Measurements from ENCODE around the gene PIK3R1.
"Not testable (repeated sequence)": the region's sequence is repeated elsewhere in the genome, so short reads cannot be mapped to it uniquely, and the experiment has no call there.

Gene PIK3R1

DNA sequence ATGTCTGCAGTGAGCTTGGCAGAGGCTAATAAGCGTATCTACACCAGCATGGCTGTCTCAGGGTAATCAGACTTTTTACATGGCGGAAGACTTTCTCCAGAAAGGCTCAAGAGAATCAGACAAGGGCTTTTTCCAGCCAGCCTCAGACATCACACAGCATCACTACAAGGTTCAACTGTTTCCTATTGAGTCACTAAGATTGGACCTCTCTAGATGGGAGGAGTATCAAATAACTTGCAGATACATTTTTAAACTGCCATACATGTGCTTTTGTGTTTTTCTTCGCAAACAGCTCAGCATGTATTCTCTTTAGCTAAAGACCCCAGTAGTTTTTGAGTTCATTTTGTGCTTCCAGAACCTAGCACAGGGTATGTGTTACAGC, 22.9 kb upstream of the PIK3R1 start:
- DNase-seq (ENCODE audit: low read depth, low spot score): no peak
- Histone ChIP-seq H3K4me3 (ENCODE audit: low read length) (no peak overlapping the region), H3K27ac (ENCODE audit: low read length) (no peak overlapping the region), H3K27me3 (ENCODE audit: control insufficient read depth, insufficient read depth, low read length) (no peaks in the 10 kb centered on the region), H3K36me3 (ENCODE audit: control insufficient read depth, insufficient read depth, low read length) (no peaks in the 10 kb centered on the region), H3K4me1 (ENCODE audit: control insufficient read depth, insufficient read depth, low read length) (peaks cover 3% of the 10 kb centered on the region; the same call in 1 of the 2 replicates), H3K9me3 (ENCODE audit: control insufficient read depth, insufficient read depth, low read length) (no peaks in the 10 kb centered on the region)
- WGBS (ENCODE audit: insufficient coverage, insufficient read length): no CpG with 5 or more reads among the region's 3 CpGs

GRCh38 chr5:68193481-68194036, 22.0 kb upstream of the PIK3R1 start:
- H3K4me1 ChIP-seq (ENCODE audit: control insufficient read depth, insufficient read depth, low read length): peaks cover 3% of the 10 kb centered on the region; the same call in 1 of the 2 replicates
- no peak overlapping the region for H3K27ac ChIP-seq (ENCODE audit: low read length)
- no peak overlapping the region for H3K4me3 ChIP-seq (ENCODE audit: low read length)
- no peaks in the 10 kb centered on the region for H3K27me3 ChIP-seq (ENCODE audit: control insufficient read depth, insufficient read depth, low read length)
- DNase-seq (ENCODE audit: low read depth, low spot score): peak; percentile 77
- WGBS (ENCODE audit: insufficient coverage, insufficient read length): no CpG with 5 or more reads among the region's 3 CpGs
- no peaks in the 10 kb centered on the region for H3K36me3 ChIP-seq (ENCODE audit: control insufficient read depth, insufficient read depth, low read length)
- H3K9me3 ChIP-seq (ENCODE audit: control insufficient read depth, insufficient read depth, low read length): no peaks in the 10 kb centered on the region

DNA sequence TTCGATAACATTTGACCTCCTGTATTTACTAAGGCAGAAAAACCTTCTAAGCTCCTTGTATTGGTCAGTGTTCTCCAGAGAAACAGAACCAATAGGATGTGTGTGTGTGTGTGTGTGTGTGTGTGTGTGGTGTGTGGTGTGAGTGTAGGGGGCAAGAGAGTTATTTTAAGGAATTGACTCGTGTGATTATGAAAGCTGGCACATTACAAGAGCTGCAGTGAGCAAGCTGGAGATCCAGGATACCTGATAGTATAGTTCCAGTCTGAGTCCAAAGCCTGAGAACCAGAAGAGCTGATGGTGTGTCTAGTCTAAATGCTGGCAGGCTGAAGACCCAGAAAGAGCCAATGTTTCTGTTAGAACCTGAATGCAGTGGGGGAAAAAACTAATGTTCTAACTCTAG, 21.2 kb upstream of the PIK3R1 start:
- Histone ChIP-seq H3K27me3 (ENCODE audit: control insufficient read depth, insufficient read depth, low read length) (no peaks in the 10 kb centered on the region), H3K9me3 (ENCODE audit: control insufficient read depth, insufficient read depth, low read length) (no peaks in the 10 kb centered on the region), H3K4me1 (ENCODE audit: control insufficient read depth, insufficient read depth, low read length) (peaks cover 3% of the 10 kb centered on the region; the same call in 1 of the 2 replicates), H3K4me3 (ENCODE audit: low read length) (no peak overlapping the region), H3K27ac (ENCODE audit: low read length) (no peak overlapping the region), H3K36me3 (ENCODE audit: control insufficient read depth, insufficient read depth, low read length) (no peaks in the 10 kb centered on the region)
- DNase-seq (ENCODE audit: low read depth, low spot score): no peak
- no CpG with 5 or more reads among the region's 2 CpGs for WGBS (ENCODE audit: insufficient coverage, insufficient read length)

DNA sequence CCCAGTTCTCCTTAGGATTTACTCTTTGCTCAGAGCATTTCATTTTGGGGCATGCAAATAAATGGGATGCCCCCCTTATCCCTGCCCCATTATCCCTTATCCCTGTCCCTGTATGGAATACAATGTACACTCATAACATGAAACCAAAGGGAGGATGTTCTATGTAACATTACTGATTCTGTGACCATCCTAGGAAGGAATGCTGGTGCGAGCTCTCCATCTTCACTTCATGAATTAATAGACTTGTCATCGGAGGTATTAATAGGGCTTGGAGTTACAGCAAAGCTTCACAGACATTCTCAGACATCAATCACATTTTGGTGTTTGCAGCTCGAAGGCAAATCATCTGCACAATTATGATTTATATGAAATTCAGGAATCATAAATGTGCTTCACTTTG, 20.4 kb upstream of the PIK3R1 start:
- Histone ChIP-seq H3K9me3 (ENCODE audit: control insufficient read depth, insufficient read depth, low read length) (no peaks in the 10 kb centered on the region), H3K27me3 (ENCODE audit: control insufficient read depth, insufficient read depth, low read length) (no peaks in the 10 kb centered on the region), H3K27ac (ENCODE audit: low read length) (no peak overlapping the region), H3K4me3 (ENCODE audit: low read length) (no peak overlapping the region), H3K4me1 (ENCODE audit: control insufficient read depth, insufficient read depth, low read length) (peaks cover 3% of the 10 kb centered on the region; the same call in 1 of the 2 replicates), H3K36me3 (ENCODE audit: control insufficient read depth, insufficient read depth, low read length) (no peaks in the 10 kb centered on the region)
- no CpG with 5 or more reads among the region's 3 CpGs for WGBS (ENCODE audit: insufficient coverage, insufficient read length)
- no peak for DNase-seq (ENCODE audit: low read depth, low spot score)

GRCh38 chr5:68196876-68197275, 18.7 kb upstream of the PIK3R1 start:
- no peak for DNase-seq (ENCODE audit: low read depth, low spot score)
- Histone ChIP-seq H3K27ac (ENCODE audit: low read length) (no peak overlapping the region), H3K9me3 (ENCODE audit: control insufficient read depth, insufficient read depth, low read length) (no peaks in the 10 kb centered on the region), H3K27me3 (ENCODE audit: control insufficient read depth, insufficient read depth, low read length) (no peaks in the 10 kb centered on the region), H3K4me1 (ENCODE audit: control insufficient read depth, insufficient read depth, low read length) (no peaks in the 10 kb centered on the region; the same call in 1 of the 2 replicates), H3K4me3 (ENCODE audit: low read length) (no peak overlapping the region), H3K36me3 (ENCODE audit: control insufficient read depth, insufficient read depth, low read length) (no peaks in the 10 kb centered on the region)
- no CpG with 5 or more reads among the region's 6 CpGs for WGBS (ENCODE audit: insufficient coverage, insufficient read length)

GRCh38 chr5:68200288-68200687, 15.3 kb upstream of the PIK3R1 start:
- no peak overlapping the region for H3K27ac ChIP-seq (ENCODE audit: low read length)
- no peaks in the 10 kb centered on the region for H3K27me3 ChIP-seq (ENCODE audit: control insufficient read depth, insufficient read depth, low read length)
- H3K4me1 ChIP-seq (ENCODE audit: control insufficient read depth, insufficient read depth, low read length): no peaks in the 10 kb centered on the region
- no peaks in the 10 kb centered on the region for H3K36me3 ChIP-seq (ENCODE audit: control insufficient read depth, insufficient read depth, low read length)
- H3K9me3 ChIP-seq (ENCODE audit: control insufficient read depth, insufficient read depth, low read length): no peaks in the 10 kb centered on the region
- DNase-seq (ENCODE audit: low read depth, low spot score): no peak
- H3K4me3 ChIP-seq (ENCODE audit: low read length): no peak overlapping the region
- no CpG with 5 or more reads among the region's 4 CpGs for WGBS (ENCODE audit: insufficient coverage, insufficient read length)

DNA sequence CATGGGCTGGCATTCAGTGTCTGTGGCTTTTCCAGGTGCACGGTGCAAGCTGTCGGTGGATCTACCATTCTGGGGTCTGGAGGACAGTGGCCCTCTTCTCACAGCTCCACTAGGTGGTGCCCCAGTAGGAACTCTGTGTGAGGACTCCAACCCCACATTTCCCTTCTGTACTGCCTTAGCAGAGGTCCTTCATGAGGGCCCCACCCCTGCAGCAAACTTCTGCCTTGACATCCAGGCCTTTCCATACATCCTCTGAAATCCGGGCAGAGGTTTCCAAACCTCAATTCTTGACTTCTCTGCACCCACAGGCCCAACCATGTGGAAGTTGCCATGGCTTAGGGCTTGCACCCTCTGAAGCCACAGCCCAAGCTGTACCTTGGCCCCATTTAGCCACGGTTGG, 4.9 kb upstream of the PIK3R1 start:
- not testable (repeated sequence) for H3K9me3 ChIP-seq (ENCODE audit: control insufficient read depth, insufficient read depth, low read length); H3K4me1 ChIP-seq (ENCODE audit: control insufficient read depth, insufficient read depth, low read length); DNase-seq (ENCODE audit: low read depth, low spot score); H3K4me3 ChIP-seq (ENCODE audit: low read length); H3K27ac ChIP-seq (ENCODE audit: low read length); H3K27me3 ChIP-seq (ENCODE audit: control insufficient read depth, insufficient read depth, low read length); H3K36me3 ChIP-seq (ENCODE audit: control insufficient read depth, insufficient read depth, low read length)
- WGBS (ENCODE audit: insufficient coverage, insufficient read length): no CpG with 5 or more reads among the region's 4 CpGs

DNA sequence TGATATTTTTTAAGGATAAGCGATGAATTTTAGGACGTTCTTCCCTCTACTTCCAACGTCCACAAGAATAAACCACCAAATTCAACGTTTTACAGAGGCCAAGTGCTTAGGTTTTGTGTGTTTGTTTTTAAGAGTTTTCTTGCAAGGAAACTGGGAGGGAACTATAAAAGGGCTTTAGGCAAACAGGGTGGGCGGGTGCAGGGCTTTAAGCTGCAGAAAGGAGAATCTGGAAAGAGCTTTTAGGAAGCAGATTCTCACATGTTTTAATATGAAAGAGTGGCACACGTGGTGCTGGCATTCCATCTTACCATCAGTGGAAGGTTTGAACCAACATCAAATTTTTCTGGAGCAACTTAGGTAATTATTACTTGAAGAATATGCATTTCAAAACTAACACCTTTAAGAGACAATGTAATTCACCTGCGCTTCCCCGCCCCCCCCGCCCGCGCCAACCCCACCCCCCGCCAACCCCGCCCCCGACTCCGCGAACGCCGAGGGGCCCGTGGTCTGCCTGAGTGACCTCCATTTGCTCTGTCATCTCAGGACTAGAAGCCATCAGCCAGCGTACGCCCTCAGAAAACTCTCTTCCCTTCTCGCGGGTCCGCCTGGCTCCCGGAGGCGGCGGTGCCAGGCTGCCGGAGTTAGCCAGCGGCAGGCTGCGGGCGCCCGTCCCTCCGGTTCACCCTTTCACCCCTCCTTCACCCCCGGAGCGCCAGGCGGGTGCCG, 911 bp upstream of the PIK3R1 start:
- no peaks in the 10 kb centered on the region for H3K36me3 ChIP-seq (ENCODE audit: control insufficient read depth, insufficient read depth, low read length)
- DNase-seq (ENCODE audit: low read depth, low spot score): no peak
- H3K27me3 ChIP-seq (ENCODE audit: control insufficient read depth, insufficient read depth, low read length): peaks cover 14% of the 10 kb centered on the region
- H3K27ac ChIP-seq (ENCODE audit: low read length): no peak overlapping the region
- no CpG with 5 or more reads among the region's 37 CpGs for WGBS (ENCODE audit: insufficient coverage, insufficient read length)
- H3K4me3 ChIP-seq (ENCODE audit: low read length): peak overlapping the region; percentile 75
- H3K9me3 ChIP-seq (ENCODE audit: control insufficient read depth, insufficient read depth, low read length): no peaks in the 10 kb centered on the region; the same call in 1 of the 2 replicates
- H3K4me1 ChIP-seq (ENCODE audit: control insufficient read depth, insufficient read depth, low read length): no peaks in the 10 kb centered on the region

GRCh38 chr5:68215898-68216244, 315 bp downstream of the PIK3R1 start:
- no peaks in the 10 kb centered on the region for H3K36me3 ChIP-seq (ENCODE audit: control insufficient read depth, insufficient read depth, low read length)
- H3K9me3 ChIP-seq (ENCODE audit: control insufficient read depth, insufficient read depth, low read length): no peaks in the 10 kb centered on the region
- WGBS (ENCODE audit: insufficient coverage, insufficient read length): no CpG with 5 or more reads among the region's 38 CpGs
- no peak for DNase-seq (ENCODE audit: low read depth, low spot score)
- no peaks in the 10 kb centered on the region for H3K4me1 ChIP-seq (ENCODE audit: control insufficient read depth, insufficient read depth, low read length)
- peaks cover 14% of the 10 kb centered on the region for H3K27me3 ChIP-seq (ENCODE audit: control insufficient read depth, insufficient read depth, low read length)
- H3K4me3 ChIP-seq (ENCODE audit: low read length): peak overlapping the region; percentile 75
- no peak overlapping the region for H3K27ac ChIP-seq (ENCODE audit: low read length)

GRCh38 chr5:68216245-68217046, 890 bp downstream of the PIK3R1 start:
- Histone ChIP-seq H3K4me3 (ENCODE audit: low read length) (peak overlapping the region; percentile 75), H3K9me3 (ENCODE audit: control insufficient read depth, insufficient read depth, low read length) (no peaks in the 10 kb centered on the region), H3K27ac (ENCODE audit: low read length) (no peak overlapping the region), H3K36me3 (ENCODE audit: control insufficient read depth, insufficient read depth, low read length) (no peaks in the 10 kb centered on the region), H3K27me3 (ENCODE audit: control insufficient read depth, insufficient read depth, low read length) (peaks cover 14% of the 10 kb centered on the region), H3K4me1 (ENCODE audit: control insufficient read depth, insufficient read depth, low read length) (no peaks in the 10 kb centered on the region)
- DNase-seq (ENCODE audit: low read depth, low spot score): no peak
- WGBS (ENCODE audit: insufficient coverage, insufficient read length): no CpG with 5 or more reads among the region's 49 CpGs
